ENCODE data around the gene CLDND1. TPM values are rescaled to one million over a fixed set of nuclear protein-coding genes. Genes with fewer than 3 reads are reported as not detected.

Gene CLDND1
- total RNA-seq, 1 experiment from 2014 or later, result 472 TPM

- no peak for TF ChIP-seq REST (IDR thresholded peaks at IDR 0.05; ENCODE audit: low read depth)
Measured at GRCh38 chr3:98556164-98557130, 33.7 kb upstream of the CLDND1 start (continued).

DNA sequence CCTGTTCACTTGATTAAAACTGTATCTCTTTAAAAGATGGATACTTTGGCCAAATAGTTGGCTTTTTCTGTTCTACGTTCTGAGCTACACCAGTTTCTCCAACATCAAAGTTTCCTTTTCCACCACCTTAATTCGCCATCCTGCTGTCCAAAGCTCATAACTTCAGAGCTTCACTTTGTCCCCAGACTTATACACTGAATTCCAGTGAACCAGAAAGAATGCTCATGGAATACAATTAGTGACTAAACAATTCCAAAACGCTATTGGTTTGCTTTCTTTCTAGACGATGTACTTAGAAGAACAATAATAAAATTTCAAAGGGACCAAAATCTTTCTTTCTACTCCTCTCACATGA, 32.3 kb upstream of the CLDND1 start:
- Histone ChIP-seq H3K9me3 (ENCODE audit: control insufficient read depth in 1 of 2, insufficient read depth in 1 of 2, low read depth in 1 of 2, low read length in 2 of 2) (no peaks in the 10 kb centered on the region), H3K9me2 (ENCODE audit: insufficient read depth) (no peaks in the 10 kb centered on the region), H3K27ac (ENCODE audit: low read depth, low read length) (peak overlapping the region; percentile 98), H3K79me2 (ENCODE audit: insufficient read depth, low read length) (peaks cover 47% of the 10 kb centered on the region), H3K36me3 (ENCODE audit: control insufficient read depth in 1 of 2, insufficient read depth in 2 of 2, low read length in 2 of 2) (no peaks in the 10 kb centered on the region), H3K27me3 (ENCODE audit: insufficient read depth, low read length) (no peaks in the 10 kb centered on the region), H3K9ac (ENCODE audit: low read length) (peak overlapping the region; percentile 71), H3K4me1 (ENCODE audit: control insufficient read depth in 1 of 2, insufficient read depth in 2 of 2, low read length in 2 of 2) (peaks cover 66 to 83% of the 10 kb centered on the region in 2 experiments), H4K20me1 (ENCODE audit: insufficient read depth) (no peaks in the 10 kb centered on the region), H2AFZ (ENCODE audit: low read depth, low read length, poor library complexity, severe bottlenecking) (no peak overlapping the region), H3K4me2 (ENCODE audit: low read length) (peak overlapping the region; percentile 60), H3K4me3 (replicated peaks in 1 of 2; ENCODE audit: low read depth in 1 of 2, low read length in 2 of 2) (peak overlapping the region; percentile 12 to 40)
- no TSS peak for BruUV-seq (replicated peaks)
- RAD21 ChIA-PET (ENCODE audit: low non-redundant PET in 1 of 2, low total read pairs in 2 of 2, uncharacterized antibody in 2 of 2, unreplicated experiment in 2 of 2), result no interaction called here
- intact Hi-C loops (cut with micrococcal nuclease), result no loop called here
- CTCF ChIA-PET, result interaction anchor here (0.8 kb wide), 1 partner anchor 39 kb away, joined by 3 read pairs; the partner anchor contains the start of gene CPOX
- POLR2A ChIA-PET, result interaction anchor here (0.7 to 3.7 kb wide), 15 partner anchors 9 to 426 kb away, joined by 3 to 19 read pairs (median 4); partner anchors contain the start of gene CLDND1
- peak; percentile 91 for DNase-seq (ENCODE audit: low read depth, low spot score)
- peak; percentile 48 for ATAC-seq
- TF ChIP-seq ZFX (IDR thresholded peaks at IDR 0.05) (no peak), REST (IDR thresholded peaks at IDR 0.05; ENCODE audit: low read depth) (no peak), ATF3 (IDR thresholded peaks at IDR 0.05) (0 out of 2 replicates have a peak, but pooled peaks have one; percentile 12), SP1 (IDR thresholded peaks at IDR 0.05; ENCODE audit: low read depth) (peak; percentile 92), POLR2A (IDR thresholded peaks at IDR 0.05; ENCODE audit: borderline replicate concordance, extremely low read depth, insufficient read depth, insufficient read length) (no peak), ZNF274 (IDR thresholded peaks at IDR 0.05; ENCODE audit: low read depth, low read length) (no peak), EZH2 (IDR thresholded peaks at IDR 0.05) (no peak), SIN3A (IDR thresholded peaks at IDR 0.05; ENCODE audit: low read depth) (no peak), ELF1 (IDR thresholded peaks at IDR 0.05; ENCODE audit: borderline replicate concordance, low read depth) (no peak), POLR2AphosphoS5 (IDR thresholded peaks at IDR 0.05; ENCODE audit: low read depth, low read length) (peak; percentile 55; the same call in 1 of the 2 replicates), EZH2phosphoT487 (IDR thresholded peaks at IDR 0.05; ENCODE audit: borderline replicate concordance) (no peak), JUND (IDR thresholded peaks at IDR 0.05) (peak; percentile 90)
- TF ChIP-seq, protein P1, sequence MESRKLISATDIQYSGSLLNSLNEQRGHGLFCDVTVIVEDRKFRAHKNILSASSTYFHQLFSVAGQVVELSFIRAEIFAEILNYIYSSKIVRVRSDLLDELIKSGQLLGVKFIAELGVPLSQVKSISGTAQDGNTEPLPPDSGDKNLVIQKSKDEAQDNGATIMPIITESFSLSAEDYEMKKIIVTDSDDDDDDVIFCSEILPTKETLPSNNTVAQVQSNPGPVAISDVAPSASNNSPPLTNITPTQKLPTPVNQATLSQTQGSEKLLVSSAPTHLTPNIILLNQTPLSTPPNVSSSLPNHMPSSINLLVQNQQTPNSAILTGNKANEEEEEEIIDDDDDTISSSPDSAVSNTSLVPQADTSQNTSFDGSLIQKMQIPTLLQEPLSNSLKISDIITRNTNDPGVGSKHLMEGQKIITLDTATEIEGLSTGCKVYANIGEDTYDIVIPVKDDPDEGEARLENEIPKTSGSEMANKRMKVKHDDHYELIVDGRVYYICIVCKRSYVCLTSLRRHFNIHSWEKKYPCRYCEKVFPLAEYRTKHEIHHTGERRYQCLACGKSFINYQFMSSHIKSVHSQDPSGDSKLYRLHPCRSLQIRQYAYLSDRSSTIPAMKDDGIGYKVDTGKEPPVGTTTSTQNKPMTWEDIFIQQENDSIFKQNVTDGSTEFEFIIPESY (IDR thresholded peaks at IDR 0.05; ENCODE audit: extremely low read depth, insufficient replicate concordance, low read length), result no peak
